Ovary (tissue), 3 donors: ENCODE measurements around the gene MECP2.

Source experiments
- POLR2A ChIP-seq: fragments of 450-650 bp; IDR thresholded peaks from one replicate; pipeline ENCODE4 v1.6.1; 2017; ENCODE audit warnings: antibody characterized with exemption, mild to moderate bottlenecking, moderate library complexity
- TF ChIP-seq, protein P1 (sequence below), 3 donors: fragments of 450-650 bp in 2 of 3; fragments of 200-600 bp in 1 of 3; IDR thresholded peaks; one replicate each; pipeline versions ENCODE4 v1.5.1 to v1.8.0; 2016 to 2022; ENCODE audit warnings: antibody characterized with exemption in 3 of 3, mild to moderate bottlenecking in 1 of 3
- donor health status: DM: no; HTN: no; CAD: no.

DNA sequence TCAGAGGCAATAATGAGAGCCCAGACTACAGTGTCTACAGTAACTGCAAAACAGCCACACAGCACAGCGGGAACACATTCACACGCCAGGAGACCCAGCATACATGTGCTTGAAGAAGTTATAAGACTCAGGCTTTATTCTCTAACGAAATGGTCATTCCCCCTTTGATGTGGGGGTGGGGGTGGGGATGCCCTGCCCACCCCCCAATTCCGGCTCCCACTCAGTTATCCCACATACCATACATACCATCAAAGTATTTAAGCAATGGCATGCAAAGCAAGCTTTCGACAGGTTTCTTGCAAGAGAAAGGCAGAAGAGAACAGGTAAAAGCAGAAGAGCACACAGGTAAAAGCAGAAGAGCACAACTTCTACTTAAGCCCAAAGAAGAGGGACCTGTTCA, 3.6 kb downstream of the MECP2 start:
- TF ChIP-seq, protein P1, sequence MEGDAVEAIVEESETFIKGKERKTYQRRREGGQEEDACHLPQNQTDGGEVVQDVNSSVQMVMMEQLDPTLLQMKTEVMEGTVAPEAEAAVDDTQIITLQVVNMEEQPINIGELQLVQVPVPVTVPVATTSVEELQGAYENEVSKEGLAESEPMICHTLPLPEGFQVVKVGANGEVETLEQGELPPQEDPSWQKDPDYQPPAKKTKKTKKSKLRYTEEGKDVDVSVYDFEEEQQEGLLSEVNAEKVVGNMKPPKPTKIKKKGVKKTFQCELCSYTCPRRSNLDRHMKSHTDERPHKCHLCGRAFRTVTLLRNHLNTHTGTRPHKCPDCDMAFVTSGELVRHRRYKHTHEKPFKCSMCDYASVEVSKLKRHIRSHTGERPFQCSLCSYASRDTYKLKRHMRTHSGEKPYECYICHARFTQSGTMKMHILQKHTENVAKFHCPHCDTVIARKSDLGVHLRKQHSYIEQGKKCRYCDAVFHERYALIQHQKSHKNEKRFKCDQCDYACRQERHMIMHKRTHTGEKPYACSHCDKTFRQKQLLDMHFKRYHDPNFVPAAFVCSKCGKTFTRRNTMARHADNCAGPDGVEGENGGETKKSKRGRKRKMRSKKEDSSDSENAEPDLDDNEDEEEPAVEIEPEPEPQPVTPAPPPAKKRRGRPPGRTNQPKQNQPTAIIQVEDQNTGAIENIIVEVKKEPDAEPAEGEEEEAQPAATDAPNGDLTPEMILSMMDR (IDR thresholded peaks at IDR 0.05), result no peak
- TF ChIP-seq POLR2A, result no peak
